Endothelial cell of umbilical vein (primary cell): ENCODE data around the gene MATN4. TPM values are rescaled to one million over a fixed set of nuclear protein-coding genes. Genes with fewer than 3 reads are reported as not detected.

Experiments
- BruUV-seq: library from RNA; stranded (reverse); fragments of 400-500 nt; replicated peaks from 2 replicates; lab custom pipeline; 2021; lab: Mats Ljungman, UMichigan
- CTCF ChIA-PET: fragments of 300-600, 350-600 bp; sonication (Branson Sonifier 250); formaldehyde crosslinking; loops from one replicate; lab custom pipeline; 2021; ENCODE audit warnings: antibody characterized with exemption, inconsistent platforms; lab: Charles Lee
- POLR2A ChIA-PET: fragments of 300-600, 350-600 bp; sonication (Branson Sonifier 250); formaldehyde crosslinking; loops from one replicate; lab custom pipeline; 2021; ENCODE audit warnings: antibody characterized with exemption, inconsistent platforms; lab: Charles Lee
- DNase-seq: peaks from one replicate; pipeline ENCODE4 v3.0.0-alpha.2; 2011; ENCODE audit warnings: low read depth, low spot score
- FAIRE-seq: peaks from 2 replicates; lab custom pipeline; 2011; peaks lifted over from hg19 to GRCh38; lab: Jason Lieb, UNC
- H2AFZ ChIP-seq: 2 replicates; pipeline ENCODE4 v1.6.0; 2012; ENCODE audit warnings: low read depth, low read length, control low read depth, inconsistent platforms
- H3K27ac ChIP-seq: 2 replicates; pipeline ENCODE4 v1.5.1; 2011; ENCODE audit warnings: low read depth, mild to moderate bottlenecking, control low read depth, low read length, moderate library complexity; ENCODE audit not compliant: insufficient read depth
- H3K27me3 ChIP-seq, 2 experiments: 2 replicates each; pipeline versions ENCODE4 v1.6.0 to v1.6.1; 2011; ENCODE audit warnings: low read length in 2 of 2, mixed read lengths in 1 of 2; ENCODE audit not compliant: control insufficient read depth in 2 of 2, insufficient read depth in 2 of 2
- H3K36me3 ChIP-seq, 2 experiments: 2 replicates in 1 of 2; 3 replicates in 1 of 2; pipeline ENCODE4 v1.5.1; 2011; ENCODE audit warnings: low read length in 2 of 2, mild to moderate bottlenecking in 1 of 2, moderate library complexity in 1 of 2; ENCODE audit not compliant: control insufficient read depth in 2 of 2, insufficient read depth in 2 of 2; ENCODE audit errors: extremely low read depth in 1 of 2
- H3K4me1 ChIP-seq: 3 replicates; pipeline ENCODE4 v1.5.1; 2011; ENCODE audit warnings: mild to moderate bottlenecking, low read length; ENCODE audit not compliant: control insufficient read depth, insufficient read depth; ENCODE audit errors: extremely low read depth
- H3K4me2 ChIP-seq: 2 replicates; pipeline ENCODE4 v1.6.1; 2011; ENCODE audit warnings: low read length, control low read depth, mixed read lengths; ENCODE audit not compliant: insufficient read depth
- H3K4me3 ChIP-seq, 3 experiments: fragments of 200-600 bp in 1 of 3; sonication (generic), shearing (Covaris generic) in 1 of 3; replicated peaks in 1 of 3; 2 replicates each; pipeline ENCODE4 v1.5.1; 2011 to 2016; ENCODE audit warnings: control low read depth in 3 of 3, low read length in 3 of 3, mild to moderate bottlenecking in 2 of 3, inconsistent platforms in 1 of 3, low read depth in 1 of 3, moderate library complexity in 1 of 3; ENCODE audit not compliant: insufficient read depth in 1 of 3
- H3K79me2 ChIP-seq: 2 replicates; pipeline ENCODE4 v1.6.0; 2012; ENCODE audit warnings: low read length, inconsistent platforms; ENCODE audit not compliant: control insufficient read depth, insufficient read depth
- H3K9ac ChIP-seq: replicated peaks from 2 replicates; pipeline ENCODE3; 2011; ENCODE audit warnings: low read length, control low read depth; ENCODE audit not compliant: insufficient read depth; ENCODE audit errors: extremely low read depth
- H3K9me1 ChIP-seq: replicated peaks from 3 replicates; pipeline ENCODE4 v1.6.0; 2011; ENCODE audit warnings: mild to moderate bottlenecking, low read length; ENCODE audit not compliant: control insufficient read depth, insufficient read depth; ENCODE audit errors: extremely low read depth
- H3K9me3 ChIP-seq: replicated peaks from 2 replicates; pipeline ENCODE4 v1.5.1; 2012; ENCODE audit warnings: low read length, inconsistent platforms; ENCODE audit not compliant: control insufficient read depth, insufficient read depth
- H4K20me1 ChIP-seq: replicated peaks from 2 replicates; pipeline ENCODE3; 2011; ENCODE audit warnings: mild to moderate bottlenecking, low read length; ENCODE audit not compliant: control insufficient read depth, insufficient read depth; ENCODE audit errors: extremely low read depth
- CTCF ChIP-seq, 2 donors: IDR thresholded peaks; 1 replicate in 1 of 2; 2 replicates in 1 of 2; pipeline ENCODE4 v1.5.1; 2011; ENCODE audit warnings: low read length in 2 of 2, mild to moderate bottlenecking in 2 of 2, moderate library complexity in 2 of 2, control low read depth in 1 of 2, inconsistent platforms in 1 of 2, low read depth in 1 of 2; ENCODE audit not compliant: insufficient read depth in 1 of 2; ENCODE audit errors: extremely low read depth in 1 of 2
- EZH2 ChIP-seq: IDR thresholded peaks from 2 replicates; pipeline ENCODE4 v1.6.1; 2012; ENCODE audit warnings: borderline replicate concordance, low read depth, mild to moderate bottlenecking, moderate library complexity, low read length, inconsistent platforms; ENCODE audit not compliant: severe bottlenecking
- FOS ChIP-seq: IDR thresholded peaks from 2 replicates; pipeline ENCODE4 v1.6.1; 2011; ENCODE audit warnings: mild to moderate bottlenecking, low read length, moderate library complexity, borderline replicate concordance; ENCODE audit not compliant: insufficient read depth
- GATA2 ChIP-seq: IDR thresholded peaks from 2 replicates; pipeline ENCODE4 v1.7.0; 2011; ENCODE audit warnings: low read depth, mild to moderate bottlenecking, moderate library complexity, mixed read lengths, low read length; ENCODE audit not compliant: insufficient read length, insufficient read depth
- JUN ChIP-seq: IDR thresholded peaks from 2 replicates; pipeline ENCODE4 v1.6.1; 2011; ENCODE audit warnings: borderline replicate concordance, low read depth; ENCODE audit not compliant: insufficient read length, insufficient read depth
- MYC ChIP-seq: IDR thresholded peaks from one replicate; pipeline ENCODE4 v1.6.1; 2011; ENCODE audit warnings: mild to moderate bottlenecking, low read depth, low read length
- POLR2A ChIP-seq: IDR thresholded peaks from 2 replicates; pipeline ENCODE4 v1.6.1; 2012; ENCODE audit warnings: low read depth, mild to moderate bottlenecking, control low read depth, low read length
- dilution Hi-C: fragments of 300-500 bp; cut with MboI; formaldehyde crosslinking; loops from one replicate; pipeline ENCODE4 v1.15.0; 2019; ENCODE audit warnings: low sequenced_read_pairs; ENCODE audit not compliant: extremely low pct_ligation_motif_present
- intact Hi-C: fragments of 100-400 bp; cut with micrococcal nuclease; formaldehyde crosslinking; loops from one replicate; pipeline ENCODE4 v1.10.0; 2022
- polyA plus RNA-seq, 4 experiments: library from polyadenylated mRNA; depleted of rRNA in 3 of 4; stranded (reverse) in 3 of 4; unstranded in 1 of 4; fragments of >200 nt; gene quantifications; 2 replicates each; pipeline versions ENCODE4 v1.2.1 to v1.2.3, GENCODE V29; 2011 to 2012; ENCODE audit warnings: missing spikeins in 1 of 4
- total RNA-seq: library from RNA; stranded (reverse); gene quantifications from 2 replicates; pipeline ENCODE4 v1.2.3, GENCODE V29; 2021

The MATN4 gene
- total and polyA plus RNA-seq, 2 donors (not counting 3 experiments of a cell fraction or from before 2014, with no cell fraction given): 0.10 TPM; not detected in 1

- Histone ChIP-seq H3K9ac (no peak overlapping the region), H4K20me1 (no peaks in the 10 kb centered on the region), H3K4me3 (no peak overlapping the region), H3K79me2 (no peaks in the 10 kb centered on the region), H3K4me2 (no peak overlapping the region), H3K27ac (no peak overlapping the region), H3K36me3 (no peaks in the 10 kb centered on the region), H3K27me3 (no peaks in the 10 kb centered on the region), H2AFZ (no peak overlapping the region), H3K9me3 (no peaks in the 10 kb centered on the region), H3K9me1 (no peaks in the 10 kb centered on the region), H3K4me1 (peaks cover 18% of the 10 kb centered on the region)
- DNase-seq (no peak), FAIRE-seq (no peak)
- dilution Hi-C loops (no loop called here), intact Hi-C loops (no loop called here)
- CTCF ChIA-PET: interaction anchor here (1.4 to 1.8 kb wide), 3 partner anchors 9 to 20 kb away, joined by 5 to 7 read pairs (median 5); partner anchors contain the start of gene SYS1
- POLR2A ChIA-PET: no interaction called here
- BruUV-seq: no TSS peak
- no peak for TF ChIP-seq EZH2
- TF ChIP-seq GATA2: no peak
- TF ChIP-seq JUN: no peak
- no peak for TF ChIP-seq POLR2A
- no peak for TF ChIP-seq FOS
- TF ChIP-seq MYC: no peak
- TF ChIP-seq CTCF (IDR thresholded peaks at IDR 0.05; ENCODE audit: extremely low read depth in 1 of 2, insufficient read depth in 1 of 2, low read depth in 1 of 2, low read length in 2 of 2): no peak
Measured at GRCh38 chr20:45353746-45354145, 45.6 kb upstream of the MATN4 start.
